KMS-11 (cell line): ENCODE measurements around the gene DOC2A.

ENCODE experiments used
- H2AFZ ChIP-seq: fragments of 200-600 bp; sonication (generic); 2 replicates; pipeline ENCODE4 v1.6.1; 2016; ENCODE audit warnings: antibody characterized with exemption, mixed run types, low read depth
- H3K27ac ChIP-seq: fragments of 200-600 bp; sonication (generic); 2 replicates; pipeline ENCODE4 v1.6.1; 2016; ENCODE audit warnings: mild to moderate bottlenecking, mixed run types
- H3K27me3 ChIP-seq: fragments of 200-600 bp; sonication (generic); 2 replicates; pipeline ENCODE4 v1.6.1; 2017; ENCODE audit warnings: mild to moderate bottlenecking, low read depth, mixed run types, moderate library complexity; ENCODE audit not compliant: insufficient read depth
- H3K36me3 ChIP-seq: fragments of 200-600 bp; sonication (generic); 2 replicates; pipeline ENCODE4 v1.6.1; 2017; ENCODE audit warnings: mild to moderate bottlenecking, mixed run types; ENCODE audit not compliant: insufficient read depth
- H3K4me1 ChIP-seq: fragments of 200-600 bp; sonication (generic); 2 replicates; pipeline ENCODE4 v1.6.1; 2016; ENCODE audit warnings: mild to moderate bottlenecking, low read depth, mixed run types; ENCODE audit not compliant: poor library complexity, severe bottlenecking
- H3K4me2 ChIP-seq: fragments of 200-600 bp; sonication (generic); 2 replicates; pipeline ENCODE4 v1.7.0; 2016; ENCODE audit warnings: mild to moderate bottlenecking, mixed run types
- H3K4me3 ChIP-seq: fragments of 200-600 bp; sonication (generic); IDR thresholded peaks from 2 replicates; pipeline ENCODE4 v1.6.1; 2017; ENCODE audit warnings: low read depth, low read length, mixed read lengths; ENCODE audit not compliant: insufficient read depth
- H3K79me2 ChIP-seq: fragments of 200-600 bp; sonication (generic); 2 replicates; pipeline ENCODE4 v1.6.1; 2016; ENCODE audit warnings: low read depth, mixed run types; ENCODE audit not compliant: insufficient read depth
- H3K9ac ChIP-seq: fragments of 200-600 bp; sonication (generic); 2 replicates; pipeline ENCODE4 v1.6.1; 2016; ENCODE audit warnings: mild to moderate bottlenecking, mixed run types
- H4K20me1 ChIP-seq: fragments of 200-600 bp; sonication (generic); 2 replicates; pipeline ENCODE4 v1.6.1; 2016; ENCODE audit warnings: mild to moderate bottlenecking, mixed run types; ENCODE audit not compliant: insufficient read depth
- TF ChIP-seq, protein P1 (sequence below): fragments of 200-600 bp; sonication (generic); conservative IDR thresholded peaks from 2 replicates; pipeline ENCODE4 v1.6.1; 2017; ENCODE audit warnings: low read depth, mild to moderate bottlenecking, antibody characterized with exemption, low read length, moderate library complexity, mixed read lengths

Gene DOC2A

DNA sequence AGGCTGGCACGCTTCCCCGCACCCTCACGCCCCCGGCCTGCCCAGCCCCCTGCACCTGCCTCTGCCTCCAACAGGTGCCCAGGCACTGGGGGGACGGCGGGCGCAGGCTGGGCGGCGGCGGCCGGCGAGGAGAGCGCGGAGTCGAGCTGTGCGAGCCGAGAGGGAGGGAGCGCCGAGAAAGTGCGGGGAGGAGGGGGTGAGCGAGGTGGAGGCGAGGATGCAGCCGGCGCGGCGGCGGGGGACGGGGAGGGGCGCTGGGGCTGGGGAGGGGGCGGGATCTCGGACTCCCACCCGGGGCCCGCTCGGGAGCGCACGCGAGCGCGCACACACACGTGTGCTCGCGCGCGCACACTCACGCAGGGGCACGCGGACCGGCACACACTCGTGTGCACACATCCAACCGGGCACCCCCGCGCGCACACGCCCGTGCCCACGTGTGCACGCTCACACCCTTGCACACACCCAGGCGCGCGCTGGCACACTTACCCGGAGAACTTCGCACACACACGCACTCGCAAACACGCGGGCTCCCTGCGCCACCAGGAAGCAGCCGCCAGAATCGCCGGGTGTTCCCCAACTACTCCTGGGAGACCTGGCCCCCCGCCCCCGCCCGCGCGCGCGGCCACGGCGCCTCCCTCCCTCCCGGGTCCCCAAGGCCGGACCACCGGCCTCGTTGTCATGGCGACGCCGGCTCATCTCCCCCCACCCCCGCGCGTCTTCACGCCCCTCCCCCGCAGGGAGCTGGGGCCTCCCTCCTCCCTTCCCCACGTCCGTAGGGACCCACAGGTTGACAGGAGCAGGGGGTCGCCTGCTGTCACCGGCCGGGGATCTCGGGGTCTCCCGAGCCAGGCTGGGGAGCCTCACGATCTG lies at the start of gene DOC2A:
TSS of gene DOC2A (minus strand) at position 184 of the 870 bp plus-strand sequence. CDS start 805 bp downstream, outside the sequence.
- Histone ChIP-seq H3K79me2 (no peaks in the 10 kb centered on the region), H4K20me1 (no peaks in the 10 kb centered on the region), H3K27me3 (peaks cover 31% of the 10 kb centered on the region), H3K4me2 (peak within 1 kb of the TSS; percentile 42; the same call in 1 of the 2 replicates), H2AFZ (peak within 1 kb of the TSS; percentile 57), H3K27ac (no peak within 1 kb of the TSS), H3K9ac (no peak within 1 kb of the TSS), H3K4me1 (no peaks in the 10 kb centered on the region), H3K4me3 (no peak within 1 kb of the TSS), H3K36me3 (no peaks in the 10 kb centered on the region)
- TF ChIP-seq, protein P1, sequence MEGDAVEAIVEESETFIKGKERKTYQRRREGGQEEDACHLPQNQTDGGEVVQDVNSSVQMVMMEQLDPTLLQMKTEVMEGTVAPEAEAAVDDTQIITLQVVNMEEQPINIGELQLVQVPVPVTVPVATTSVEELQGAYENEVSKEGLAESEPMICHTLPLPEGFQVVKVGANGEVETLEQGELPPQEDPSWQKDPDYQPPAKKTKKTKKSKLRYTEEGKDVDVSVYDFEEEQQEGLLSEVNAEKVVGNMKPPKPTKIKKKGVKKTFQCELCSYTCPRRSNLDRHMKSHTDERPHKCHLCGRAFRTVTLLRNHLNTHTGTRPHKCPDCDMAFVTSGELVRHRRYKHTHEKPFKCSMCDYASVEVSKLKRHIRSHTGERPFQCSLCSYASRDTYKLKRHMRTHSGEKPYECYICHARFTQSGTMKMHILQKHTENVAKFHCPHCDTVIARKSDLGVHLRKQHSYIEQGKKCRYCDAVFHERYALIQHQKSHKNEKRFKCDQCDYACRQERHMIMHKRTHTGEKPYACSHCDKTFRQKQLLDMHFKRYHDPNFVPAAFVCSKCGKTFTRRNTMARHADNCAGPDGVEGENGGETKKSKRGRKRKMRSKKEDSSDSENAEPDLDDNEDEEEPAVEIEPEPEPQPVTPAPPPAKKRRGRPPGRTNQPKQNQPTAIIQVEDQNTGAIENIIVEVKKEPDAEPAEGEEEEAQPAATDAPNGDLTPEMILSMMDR = no peak

DNA sequence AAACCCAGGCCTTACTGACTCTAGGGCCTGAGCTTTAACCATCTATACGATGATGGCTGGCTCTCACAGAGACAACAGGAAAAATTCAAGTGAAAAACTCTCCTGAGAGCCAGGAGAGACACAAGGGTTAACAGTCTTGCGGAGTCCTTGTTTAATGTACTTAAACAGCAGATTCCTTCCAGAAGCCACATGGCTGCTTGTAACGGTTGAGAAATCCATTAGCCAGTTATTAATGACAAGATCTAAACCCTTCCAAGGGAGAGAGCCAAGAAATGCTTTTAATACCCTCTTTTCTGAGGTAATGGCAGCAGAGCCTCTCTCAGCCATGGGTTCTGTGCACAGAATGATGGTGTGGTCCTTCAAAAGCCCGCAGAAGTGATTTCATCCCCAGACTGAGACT lies 49.5 kb upstream of the DOC2A start:
- H2AFZ ChIP-seq = no peak overlapping the region
- H3K79me2 ChIP-seq = peaks cover 13% of the 10 kb centered on the region; the same call in 1 of the 2 replicates
- no peak overlapping the region for H3K4me2 ChIP-seq
- no peaks in the 10 kb centered on the region for H3K36me3 ChIP-seq
- H3K9ac ChIP-seq = no peak overlapping the region
- no peak overlapping the region for H3K4me3 ChIP-seq
- TF ChIP-seq, protein P1 = no peak
- no peaks in the 10 kb centered on the region for H3K27me3 ChIP-seq
- no peak overlapping the region for H3K27ac ChIP-seq
- H3K4me1 ChIP-seq = peaks cover 25% of the 10 kb centered on the region
- H4K20me1 ChIP-seq = no peaks in the 10 kb centered on the region

DNA sequence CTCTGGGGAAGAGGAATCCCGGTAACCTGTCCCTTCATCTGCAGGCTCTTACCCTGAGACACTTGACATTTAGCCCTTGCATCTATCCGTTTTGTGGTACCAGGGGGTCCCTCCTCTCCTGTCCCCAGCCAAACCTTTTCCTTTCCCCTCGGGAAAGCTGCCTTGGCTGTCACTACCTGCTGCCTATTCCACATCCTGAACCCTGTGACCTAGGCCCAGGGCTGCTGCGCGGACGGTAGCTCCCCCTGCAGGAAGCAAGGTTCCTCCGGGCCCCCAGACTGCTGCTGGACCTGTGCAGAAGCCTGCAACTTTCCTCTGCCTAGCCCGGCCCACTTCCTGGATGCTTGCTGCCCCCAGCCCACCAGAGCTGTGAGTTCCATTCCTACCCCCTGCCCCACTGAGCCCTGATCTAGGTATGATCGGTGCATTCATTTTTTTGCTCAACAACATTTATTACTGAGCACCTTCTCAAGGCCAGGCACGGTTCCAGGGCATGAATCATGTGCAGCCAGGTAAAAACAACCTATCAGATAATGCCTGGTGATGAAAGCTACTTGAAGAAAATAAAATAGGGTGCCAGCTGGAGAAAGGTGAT lies 44.2 kb upstream of the DOC2A start:
- TF ChIP-seq, protein P1 = peak; percentile 49
- H3K27ac ChIP-seq = no peak overlapping the region
- no peak overlapping the region for H3K4me2 ChIP-seq
- H3K4me3 ChIP-seq = no peak overlapping the region
- no peak overlapping the region for H2AFZ ChIP-seq
- no peaks in the 10 kb centered on the region for H3K27me3 ChIP-seq
- no peaks in the 10 kb centered on the region for H3K36me3 ChIP-seq
- no peaks in the 10 kb centered on the region for H4K20me1 ChIP-seq
- H3K79me2 ChIP-seq = no peaks in the 10 kb centered on the region
- peaks cover 8% of the 10 kb centered on the region for H3K4me1 ChIP-seq
- H3K9ac ChIP-seq = no peak overlapping the region

DNA sequence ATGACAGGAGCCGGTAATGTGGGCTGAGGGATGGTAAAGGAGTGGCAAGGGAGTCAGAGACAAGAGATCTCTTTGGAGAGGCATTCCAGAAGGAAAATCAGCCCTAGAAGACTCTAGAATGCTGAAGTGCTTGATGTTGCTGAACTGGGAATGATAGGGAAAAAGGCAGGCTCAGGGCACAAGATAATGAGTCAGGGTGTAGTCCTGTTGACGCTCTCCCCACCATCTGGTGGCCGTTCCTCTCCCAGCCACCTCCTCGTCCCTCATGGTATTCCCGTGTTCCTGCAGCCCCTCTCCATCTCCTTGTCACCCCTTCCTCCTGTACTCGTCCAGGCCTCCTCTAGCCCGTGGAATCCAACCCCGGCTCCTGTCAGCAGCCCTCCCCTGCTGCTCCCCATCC lies 43.6 kb upstream of the DOC2A start:
- H3K4me1 ChIP-seq = peaks cover 8% of the 10 kb centered on the region
- no peaks in the 10 kb centered on the region for H3K79me2 ChIP-seq
- no peaks in the 10 kb centered on the region for H3K36me3 ChIP-seq
- H3K9ac ChIP-seq = no peak overlapping the region
- H4K20me1 ChIP-seq = no peaks in the 10 kb centered on the region
- no peak overlapping the region for H2AFZ ChIP-seq
- TF ChIP-seq, protein P1 = no peak
- no peak overlapping the region for H3K4me2 ChIP-seq
- H3K4me3 ChIP-seq = no peak overlapping the region
- H3K27ac ChIP-seq = no peak overlapping the region
- no peaks in the 10 kb centered on the region for H3K27me3 ChIP-seq
